ENCODE measurements around the gene KIAA0753.

DNA sequence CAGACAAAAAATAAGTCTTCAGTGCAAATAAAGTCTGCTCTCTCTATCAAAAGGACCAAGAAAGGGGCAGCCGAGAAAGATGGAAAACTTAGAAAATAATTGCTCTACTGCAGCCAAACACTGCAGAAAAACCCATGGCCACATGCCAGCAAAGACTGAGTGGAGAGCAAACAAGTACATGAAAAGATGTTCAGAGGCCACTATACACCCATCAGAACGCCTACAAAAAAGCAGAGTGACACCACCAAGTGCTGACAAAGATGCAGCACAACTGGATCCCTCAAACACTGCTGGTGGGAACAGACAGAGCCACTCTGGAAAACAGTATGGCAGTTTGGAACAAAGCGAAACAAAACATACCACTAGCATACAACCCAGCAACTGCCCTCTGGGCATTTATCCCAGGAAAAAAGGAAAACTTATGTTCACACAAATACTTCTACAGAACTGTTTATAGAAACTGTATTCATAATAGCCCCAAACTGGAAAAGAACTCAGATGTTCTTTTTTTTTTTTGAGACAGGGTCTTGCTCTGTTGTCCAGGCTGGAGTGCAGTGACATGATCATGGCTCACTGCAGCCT is 36.7 kb downstream of the KIAA0753 start:
- no peak for TF ChIP-seq EZH2phosphoT487 (IDR thresholded peaks at IDR 0.05; ENCODE audit: borderline replicate concordance)
- TF ChIP-seq, protein P1, sequence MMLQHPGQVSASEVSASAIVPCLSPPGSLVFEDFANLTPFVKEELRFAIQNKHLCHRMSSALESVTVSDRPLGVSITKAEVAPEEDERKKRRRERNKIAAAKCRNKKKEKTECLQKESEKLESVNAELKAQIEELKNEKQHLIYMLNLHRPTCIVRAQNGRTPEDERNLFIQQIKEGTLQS (IDR thresholded peaks at IDR 0.05), result no peak
- no peak for TF ChIP-seq EZH2 (IDR thresholded peaks at IDR 0.05)
- no peak for TF ChIP-seq CTCF (IDR thresholded peaks at IDR 0.05 in 2 of 3, conservative IDR thresholded peaks at IDR 0.05 in 1 of 3; ENCODE audit: borderline replicate concordance in 1 of 3, insufficient read depth in 1 of 3, low read depth in 2 of 3, low read length in 2 of 3)
- TF ChIP-seq POLR2A (IDR thresholded peaks at IDR 0.05; ENCODE audit: borderline replicate concordance, extremely low read depth, insufficient read depth, insufficient read length), result no peak
- TF ChIP-seq ZNF274 (IDR thresholded peaks at IDR 0.05; ENCODE audit: low read depth, low read length), result no peak
- no peak for TF ChIP-seq TCF7L2 (IDR thresholded peaks at IDR 0.05; ENCODE audit: borderline replicate concordance, extremely low read depth, insufficient read depth, insufficient read length)
- TF ChIP-seq, protein P2, sequence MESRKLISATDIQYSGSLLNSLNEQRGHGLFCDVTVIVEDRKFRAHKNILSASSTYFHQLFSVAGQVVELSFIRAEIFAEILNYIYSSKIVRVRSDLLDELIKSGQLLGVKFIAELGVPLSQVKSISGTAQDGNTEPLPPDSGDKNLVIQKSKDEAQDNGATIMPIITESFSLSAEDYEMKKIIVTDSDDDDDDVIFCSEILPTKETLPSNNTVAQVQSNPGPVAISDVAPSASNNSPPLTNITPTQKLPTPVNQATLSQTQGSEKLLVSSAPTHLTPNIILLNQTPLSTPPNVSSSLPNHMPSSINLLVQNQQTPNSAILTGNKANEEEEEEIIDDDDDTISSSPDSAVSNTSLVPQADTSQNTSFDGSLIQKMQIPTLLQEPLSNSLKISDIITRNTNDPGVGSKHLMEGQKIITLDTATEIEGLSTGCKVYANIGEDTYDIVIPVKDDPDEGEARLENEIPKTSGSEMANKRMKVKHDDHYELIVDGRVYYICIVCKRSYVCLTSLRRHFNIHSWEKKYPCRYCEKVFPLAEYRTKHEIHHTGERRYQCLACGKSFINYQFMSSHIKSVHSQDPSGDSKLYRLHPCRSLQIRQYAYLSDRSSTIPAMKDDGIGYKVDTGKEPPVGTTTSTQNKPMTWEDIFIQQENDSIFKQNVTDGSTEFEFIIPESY (IDR thresholded peaks at IDR 0.05; ENCODE audit: extremely low read depth, insufficient replicate concordance, low read length), result no peak
- no peak for TF ChIP-seq POLR2AphosphoS5 (IDR thresholded peaks at IDR 0.05; ENCODE audit: low read depth, low read length)
- TF ChIP-seq CEBPB (IDR thresholded peaks at IDR 0.05; ENCODE audit: low read depth), result no peak
- no peak for TF ChIP-seq SP1 (IDR thresholded peaks at IDR 0.05; ENCODE audit: low read depth)
- no peak for TF ChIP-seq YY1 (IDR thresholded peaks at IDR 0.05; ENCODE audit: extremely low read depth, insufficient replicate concordance, low read depth, low read length)
